ENCODE results near the gene ZFTA.
A peak's percentile ranks its signal among the peaks of the same experiment; 100 is the strongest.

Gene ZFTA

GRCh38 chr11:63769714-63770455, 1.3 kb upstream of the ZFTA start:
- Histone ChIP-seq H3K27ac (ENCODE audit: low read depth, low read length) (no peak overlapping the region), H3K4me3 (ENCODE audit: low read length) (peak overlapping the region; percentile 78), H3K79me2 (ENCODE audit: control insufficient read depth, low read length) (peaks cover 18% of the 10 kb centered on the region), H3K27me3 (ENCODE audit: control insufficient read depth, low read length) (peaks cover 38% of the 10 kb centered on the region), H3K9me2 (replicated peaks; ENCODE audit: control insufficient read depth, low read length) (no peaks in the 10 kb centered on the region), H3K9me3 (ENCODE audit: control insufficient read depth, insufficient read depth, low read length) (no peaks in the 10 kb centered on the region), H3K36me3 (ENCODE audit: control insufficient read depth, low read length) (peaks cover 4% of the 10 kb centered on the region; the same call in 1 of the 2 replicates), H3K4me1 (ENCODE audit: control insufficient read depth, low read length) (peaks cover 18% of the 10 kb centered on the region), H3K4me2 (ENCODE audit: low read length) (peak overlapping the region; percentile 84), H3F3A (ENCODE audit: control insufficient read depth, insufficient read depth) (peaks cover 3% of the 10 kb centered on the region; the same call in 1 of the 2 replicates), H4K20me1 (ENCODE audit: control insufficient read depth, insufficient read depth, low read depth, low read length) (peaks cover 13% of the 10 kb centered on the region; the same call in 1 of the 2 replicates)
- TF ChIP-seq EZH2phosphoT487 (IDR thresholded peaks at IDR 0.05; ENCODE audit: borderline replicate concordance, low read length) (no peak), CTCF (IDR thresholded peaks at IDR 0.05; ENCODE audit: low read depth, low read length, poor library complexity, severe bottlenecking) (no peak)

GRCh38 chr11:63769042-63769713, 603 bp upstream of the ZFTA start:
- Histone ChIP-seq H3K9me3 (ENCODE audit: control insufficient read depth, insufficient read depth, low read length) (no peaks in the 10 kb centered on the region), H4K20me1 (ENCODE audit: control insufficient read depth, insufficient read depth, low read depth, low read length) (peaks cover 13% of the 10 kb centered on the region; the same call in 1 of the 2 replicates), H3K27me3 (ENCODE audit: control insufficient read depth, low read length) (peaks cover 38% of the 10 kb centered on the region), H3K36me3 (ENCODE audit: control insufficient read depth, low read length) (peaks cover 4% of the 10 kb centered on the region; the same call in 1 of the 2 replicates), H3K4me2 (ENCODE audit: low read length) (peak overlapping the region; percentile 84), H3K9me2 (replicated peaks; ENCODE audit: control insufficient read depth, low read length) (no peaks in the 10 kb centered on the region), H3F3A (ENCODE audit: control insufficient read depth, insufficient read depth) (peaks cover 3% of the 10 kb centered on the region; the same call in 1 of the 2 replicates), H3K4me1 (ENCODE audit: control insufficient read depth, low read length) (peaks cover 18% of the 10 kb centered on the region), H3K27ac (ENCODE audit: low read depth, low read length) (no peak overlapping the region), H3K4me3 (ENCODE audit: low read length) (peak overlapping the region; percentile 78), H3K79me2 (ENCODE audit: control insufficient read depth, low read length) (peaks cover 18% of the 10 kb centered on the region)
- TF ChIP-seq CTCF (IDR thresholded peaks at IDR 0.05; ENCODE audit: low read depth, low read length, poor library complexity, severe bottlenecking) (no peak), EZH2phosphoT487 (IDR thresholded peaks at IDR 0.05; ENCODE audit: borderline replicate concordance, low read length) (0 out of 2 replicates have a peak, but pooled peaks have one; percentile 35)

- Histone ChIP-seq H3K4me2 (ENCODE audit: low read length) (peak overlapping the region; percentile 80), H3K36me3 (ENCODE audit: control insufficient read depth, low read length) (peaks cover 4% of the 10 kb centered on the region; the same call in 1 of the 2 replicates), H3K79me2 (ENCODE audit: control insufficient read depth, low read length) (peaks cover 18% of the 10 kb centered on the region), H3K9me3 (ENCODE audit: control insufficient read depth, insufficient read depth, low read length) (no peaks in the 10 kb centered on the region), H3K4me3 (ENCODE audit: low read length) (peak overlapping the region; percentile 91), H3F3A (ENCODE audit: control insufficient read depth, insufficient read depth) (peaks cover 3% of the 10 kb centered on the region; the same call in 1 of the 2 replicates), H3K27ac (ENCODE audit: low read depth, low read length) (0 out of 2 replicates have a peak overlapping the region, but pooled peaks have one; percentile 2), H4K20me1 (ENCODE audit: control insufficient read depth, insufficient read depth, low read depth, low read length) (peaks cover 13% of the 10 kb centered on the region; the same call in 1 of the 2 replicates), H3K27me3 (ENCODE audit: control insufficient read depth, low read length) (peaks cover 33% of the 10 kb centered on the region), H3K4me1 (ENCODE audit: control insufficient read depth, low read length) (peaks cover 18% of the 10 kb centered on the region), H3K9me2 (replicated peaks; ENCODE audit: control insufficient read depth, low read length) (no peaks in the 10 kb centered on the region)
- TF ChIP-seq CTCF (IDR thresholded peaks at IDR 0.05; ENCODE audit: low read depth, low read length, poor library complexity, severe bottlenecking) (peak; percentile 13), EZH2phosphoT487 (IDR thresholded peaks at IDR 0.05; ENCODE audit: borderline replicate concordance, low read length) (no peak)
Measured at GRCh38 chr11:63767565-63768236, 874 bp downstream of the ZFTA start.

Data from DOHH2 (cell line).